22Rv1 (cell line): ENCODE measurements around the gene PRRC2B.

Source experiments
- H3K27ac ChIP-seq: fragments of 450-650 bp; 2 replicates; pipeline ENCODE4 v1.5.1; 2017
- ZFX ChIP-seq: fragments of 450-650 bp; IDR thresholded peaks from 2 replicates; pipeline ENCODE4 v1.6.1; 2017; ENCODE audit warnings: antibody characterized with exemption, borderline replicate concordance
- TF ChIP-seq, protein P1 (sequence below): fragments of 450-650 bp; IDR thresholded peaks from 2 replicates; pipeline ENCODE4 v1.5.1; 2017; ENCODE audit warnings: mild to moderate bottlenecking

PRRC2B gene

DNA sequence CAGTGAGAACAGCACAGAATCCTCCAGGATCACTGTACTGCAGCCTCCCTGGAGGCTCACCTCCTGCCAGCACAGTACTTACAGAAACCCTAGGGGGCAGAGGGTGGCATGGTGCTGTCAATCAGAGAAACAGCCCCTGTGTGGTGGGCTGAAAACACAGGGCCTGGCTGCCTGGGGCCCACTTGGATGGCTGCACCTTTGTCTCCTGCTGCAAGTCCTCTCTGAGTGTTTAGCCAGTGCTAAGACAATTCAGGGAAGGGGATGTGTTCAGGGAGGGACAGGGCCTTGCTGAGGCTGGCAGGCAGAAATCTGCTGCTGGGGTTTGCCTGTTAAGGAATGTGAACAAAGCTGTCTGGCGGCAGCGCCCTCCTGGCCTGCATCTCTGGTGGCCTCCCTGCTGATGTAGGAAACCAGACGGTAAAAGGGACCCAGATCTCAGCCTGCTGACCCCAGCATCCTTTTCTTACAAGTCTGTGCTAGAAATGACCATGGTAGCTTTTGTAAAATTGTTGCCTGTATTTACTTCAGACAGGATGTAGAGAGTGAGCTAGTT, 39.5 kb downstream of the PRRC2B start:
- TF ChIP-seq ZFX: no peak
- TF ChIP-seq, protein P1, sequence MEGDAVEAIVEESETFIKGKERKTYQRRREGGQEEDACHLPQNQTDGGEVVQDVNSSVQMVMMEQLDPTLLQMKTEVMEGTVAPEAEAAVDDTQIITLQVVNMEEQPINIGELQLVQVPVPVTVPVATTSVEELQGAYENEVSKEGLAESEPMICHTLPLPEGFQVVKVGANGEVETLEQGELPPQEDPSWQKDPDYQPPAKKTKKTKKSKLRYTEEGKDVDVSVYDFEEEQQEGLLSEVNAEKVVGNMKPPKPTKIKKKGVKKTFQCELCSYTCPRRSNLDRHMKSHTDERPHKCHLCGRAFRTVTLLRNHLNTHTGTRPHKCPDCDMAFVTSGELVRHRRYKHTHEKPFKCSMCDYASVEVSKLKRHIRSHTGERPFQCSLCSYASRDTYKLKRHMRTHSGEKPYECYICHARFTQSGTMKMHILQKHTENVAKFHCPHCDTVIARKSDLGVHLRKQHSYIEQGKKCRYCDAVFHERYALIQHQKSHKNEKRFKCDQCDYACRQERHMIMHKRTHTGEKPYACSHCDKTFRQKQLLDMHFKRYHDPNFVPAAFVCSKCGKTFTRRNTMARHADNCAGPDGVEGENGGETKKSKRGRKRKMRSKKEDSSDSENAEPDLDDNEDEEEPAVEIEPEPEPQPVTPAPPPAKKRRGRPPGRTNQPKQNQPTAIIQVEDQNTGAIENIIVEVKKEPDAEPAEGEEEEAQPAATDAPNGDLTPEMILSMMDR: no peak
- H3K27ac ChIP-seq: no peak overlapping the region

DNA sequence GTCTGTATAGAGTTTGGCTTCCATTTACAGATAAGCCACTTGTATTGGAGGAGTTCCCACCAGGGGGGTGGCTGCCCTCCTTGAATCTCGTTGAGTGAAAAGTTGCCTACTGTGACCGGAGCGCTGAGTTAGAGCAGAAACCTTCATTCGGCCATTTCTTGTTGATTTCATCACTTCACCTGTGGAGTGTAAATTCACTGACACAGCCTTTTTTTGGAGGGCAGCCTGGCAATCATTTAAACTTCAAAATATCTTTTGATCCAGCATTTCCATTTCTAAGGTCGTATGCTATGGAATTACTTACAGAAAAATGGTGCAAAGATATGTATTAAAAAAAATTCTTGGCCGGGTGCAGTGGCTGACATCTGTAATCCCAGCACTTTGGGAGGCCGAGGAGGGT, 40.8 kb downstream of the PRRC2B start:
- H3K27ac ChIP-seq: no peak overlapping the region
- TF ChIP-seq, protein P1: no peak

GRCh38 chr9:131436376-131436775, 42.5 kb downstream of the PRRC2B start:
- TF ChIP-seq, protein P1: no peak
- TF ChIP-seq ZFX: no peak
- H3K27ac ChIP-seq: no peak overlapping the region

DNA sequence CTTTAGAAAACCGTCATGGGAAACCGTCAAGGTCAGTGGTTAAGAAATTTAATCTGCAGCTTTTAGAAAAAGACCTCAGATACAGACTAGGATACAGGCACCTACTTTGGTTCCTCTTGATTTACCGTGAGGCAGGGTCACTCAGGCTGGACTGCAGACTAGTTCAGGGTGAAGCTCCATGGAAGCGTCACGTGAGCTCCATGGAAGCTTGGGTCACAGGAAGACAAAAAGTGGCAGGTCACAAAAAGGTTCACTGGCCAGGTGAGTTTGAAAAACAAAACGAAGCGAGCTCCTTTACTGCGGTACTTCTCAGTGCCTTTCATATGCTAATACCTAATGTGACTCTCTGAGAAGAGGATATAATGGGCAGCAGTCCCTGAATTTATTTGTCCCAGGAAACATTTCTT, 43.0 kb downstream of the PRRC2B start:
- TF ChIP-seq ZFX: no peak
- TF ChIP-seq, protein P1: no peak
- H3K27ac ChIP-seq: no peak overlapping the region

- no peak for TF ChIP-seq ZFX
- TF ChIP-seq, protein P1: no peak
- H3K27ac ChIP-seq: no peak overlapping the region
Observed at GRCh38 chr9:131438190-131438589, 44.3 kb downstream of the PRRC2B start.

DNA sequence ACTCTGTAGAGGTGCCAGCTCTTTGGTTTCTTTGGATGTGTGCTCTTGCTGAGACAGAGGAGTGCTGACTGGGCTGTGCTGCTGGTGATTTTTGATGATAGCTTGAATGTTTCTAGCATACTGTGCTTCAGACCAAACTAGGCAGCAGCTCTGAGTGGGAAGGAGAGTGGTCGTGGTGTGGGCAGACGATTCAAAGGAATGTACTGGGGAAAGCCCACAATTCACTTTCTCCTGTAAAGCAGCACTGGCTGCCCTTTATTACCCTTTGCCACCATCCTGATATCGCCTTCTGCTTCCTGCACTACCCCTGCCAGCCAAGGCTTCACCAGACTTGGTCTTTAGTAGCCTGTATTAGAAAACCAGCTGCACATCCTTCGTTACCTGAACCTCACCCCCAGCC, 45.3 kb downstream of the PRRC2B start:
- TF ChIP-seq, protein P1: no peak
- TF ChIP-seq ZFX: no peak
- no peak overlapping the region for H3K27ac ChIP-seq

DNA sequence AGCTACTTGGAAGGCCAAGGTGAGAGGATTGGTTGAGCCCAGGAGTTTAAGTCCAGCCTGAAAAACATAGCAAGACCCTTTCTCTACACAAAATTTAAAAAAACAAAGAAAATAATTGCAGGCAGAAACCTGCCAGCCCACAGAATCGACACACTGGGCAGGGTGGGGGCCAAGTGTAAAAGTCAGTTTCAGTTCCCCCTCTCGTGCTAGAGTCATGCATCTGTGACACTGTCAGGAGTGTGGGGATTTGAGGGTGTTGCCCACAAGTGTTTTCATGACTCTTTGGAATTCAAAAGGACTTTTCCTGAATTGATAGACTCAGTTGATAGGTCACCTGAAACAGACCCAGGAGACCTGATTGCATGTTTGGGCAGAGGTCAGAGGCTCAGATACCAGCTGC, 47.6 kb downstream of the PRRC2B start:
- TF ChIP-seq, protein P1: no peak
- TF ChIP-seq ZFX: no peak
- no peak overlapping the region for H3K27ac ChIP-seq
